ENCODE measurements around the gene COL1A2. TPM values are rescaled to one million over a fixed set of nuclear protein-coding genes. Genes with fewer than 3 reads are reported as not detected.

Gene COL1A2
- total RNA-seq, 4 donors from 2014 or later, result 155 to 361 (median 232) TPM

DNA sequence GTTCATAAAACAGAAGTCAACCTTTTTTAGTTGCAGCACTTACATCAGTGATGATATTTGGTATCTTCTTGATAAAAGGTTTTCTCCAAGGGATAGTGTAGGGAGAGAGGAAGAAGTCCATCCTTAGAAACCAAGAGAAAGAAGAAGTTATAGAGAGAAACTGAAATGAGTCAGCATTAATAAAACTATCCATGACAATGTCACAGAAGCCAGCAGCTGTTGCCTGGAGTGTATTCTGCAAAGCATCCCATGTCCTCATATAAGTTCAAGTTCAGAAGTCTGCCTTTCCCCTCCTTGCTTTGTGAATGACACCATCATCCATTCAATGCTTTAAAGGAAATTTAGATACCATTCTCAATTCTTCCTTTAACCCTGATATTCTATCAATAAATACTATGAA lies 14.4 kb upstream of the COL1A2 start:
- no peak for ATAC-seq (ENCODE audit: low FRiP score)
- TF ChIP-seq CTCF (IDR thresholded peaks at IDR 0.05), result no peak
- no peak for DNase-seq (ENCODE audit: low spot score)

GRCh38 chr7:94382132-94382531 lies 12.6 kb upstream of the COL1A2 start:
- ATAC-seq (ENCODE audit: low FRiP score) (no peak), DNase-seq (ENCODE audit: low spot score) (no peak)
- TF ChIP-seq CTCF (IDR thresholded peaks at IDR 0.05), result no peak

- no peak for TF ChIP-seq CTCF (IDR thresholded peaks at IDR 0.05)
- ATAC-seq (ENCODE audit: low FRiP score) (no peak), DNase-seq (ENCODE audit: low spot score) (no peak)
Measured at GRCh38 chr7:94382746-94383145, 11.9 kb upstream of the COL1A2 start.

DNA sequence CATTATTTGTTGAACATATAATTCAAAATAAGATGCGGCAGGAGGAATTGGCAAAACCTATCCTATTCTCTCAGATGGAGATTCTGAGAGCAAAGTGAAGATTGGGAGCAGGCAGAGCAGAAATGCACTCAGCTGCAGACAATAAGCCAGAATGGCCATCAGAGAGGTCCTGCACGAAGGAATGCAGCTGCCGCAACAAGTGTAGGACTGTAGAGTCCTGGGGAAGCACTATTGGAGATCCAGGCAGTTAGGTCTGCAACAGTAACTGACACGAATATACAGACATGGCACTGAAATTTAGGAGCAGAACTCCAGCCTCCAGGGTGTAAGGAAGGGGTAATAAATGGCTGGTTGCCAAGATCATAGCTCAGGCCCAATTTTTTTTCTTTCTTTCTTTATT lies 10.4 kb upstream of the COL1A2 start:
- DNase-seq (ENCODE audit: low spot score), result no peak
- ATAC-seq (ENCODE audit: low FRiP score), result no peak
- no peak for TF ChIP-seq CTCF (IDR thresholded peaks at IDR 0.05)

- TF ChIP-seq CTCF (IDR thresholded peaks at IDR 0.05), result no peak
- ATAC-seq (ENCODE audit: low FRiP score), result no peak
- no peak for DNase-seq (ENCODE audit: low spot score)
Measured at GRCh38 chr7:94386416-94386815, 8.3 kb upstream of the COL1A2 start.

DNA sequence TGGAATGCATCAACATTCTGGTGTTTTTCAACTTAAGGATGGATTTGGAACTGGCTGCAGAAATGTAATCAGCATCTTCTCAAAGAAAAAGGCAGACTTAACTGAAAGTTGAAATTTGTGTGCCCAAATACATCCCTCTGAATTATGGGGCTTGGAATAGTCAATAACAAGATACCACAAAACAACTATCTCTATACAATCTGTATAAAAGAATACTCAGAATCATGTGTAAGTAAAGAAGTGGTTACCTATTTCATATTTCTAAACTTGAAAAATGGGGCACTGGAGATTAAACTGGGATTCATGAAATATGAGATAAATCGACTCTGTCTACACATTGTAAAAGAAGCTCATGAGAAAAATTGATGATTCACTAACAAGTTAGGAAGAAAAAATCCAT lies 6.2 kb upstream of the COL1A2 start:
- DNase-seq (ENCODE audit: low spot score), result no peak
- ATAC-seq (ENCODE audit: low FRiP score), result no peak
- TF ChIP-seq CTCF (IDR thresholded peaks at IDR 0.05), result no peak

- ATAC-seq (ENCODE audit: low FRiP score), result no peak
- TF ChIP-seq CTCF (IDR thresholded peaks at IDR 0.05), result no peak
- no peak for DNase-seq (ENCODE audit: low spot score)
Measured at GRCh38 chr7:94389381-94389780, 5.3 kb upstream of the COL1A2 start.

Measured in omental fat pad (tissue), 4 donors.